Sigmoid colon (tissue), 4 donors: ENCODE measurements around the gene NUB1.

Source experiments
- CTCF ChIP-seq, 4 experiments: fragments of 450-650 bp in 3 of 4; fragments of 200-600 bp in 1 of 4; IDR thresholded peaks; one replicate each; pipeline ENCODE4 v1.5.1; 2016 to 2019; ENCODE audit warnings: antibody characterized with exemption in 4 of 4, mild to moderate bottlenecking in 3 of 4, moderate library complexity in 2 of 4
- EP300 ChIP-seq, 4 donors: sonication (generic); formaldehyde crosslinking; IDR thresholded peaks; one replicate each; pipeline ENCODE4 v1.6.1; 2017; ENCODE audit warnings: antibody characterized with exemption in 4 of 4

- TF ChIP-seq EP300 (IDR thresholded peaks at IDR 0.05) (no peak), CTCF (IDR thresholded peaks at IDR 0.05) (no peak)
These were observed 38.1 kb downstream of the NUB1 start for GRCh38 chr7:151379534-151380198.
